ENCODE measurements around the gene SGO2. TPM values are rescaled to one million over a fixed set of nuclear protein-coding genes. Genes with fewer than 3 reads are reported as not detected.

SGO2 gene
- total RNA-seq, 1 experiment from 2014 or later: 25.4 TPM

DNA sequence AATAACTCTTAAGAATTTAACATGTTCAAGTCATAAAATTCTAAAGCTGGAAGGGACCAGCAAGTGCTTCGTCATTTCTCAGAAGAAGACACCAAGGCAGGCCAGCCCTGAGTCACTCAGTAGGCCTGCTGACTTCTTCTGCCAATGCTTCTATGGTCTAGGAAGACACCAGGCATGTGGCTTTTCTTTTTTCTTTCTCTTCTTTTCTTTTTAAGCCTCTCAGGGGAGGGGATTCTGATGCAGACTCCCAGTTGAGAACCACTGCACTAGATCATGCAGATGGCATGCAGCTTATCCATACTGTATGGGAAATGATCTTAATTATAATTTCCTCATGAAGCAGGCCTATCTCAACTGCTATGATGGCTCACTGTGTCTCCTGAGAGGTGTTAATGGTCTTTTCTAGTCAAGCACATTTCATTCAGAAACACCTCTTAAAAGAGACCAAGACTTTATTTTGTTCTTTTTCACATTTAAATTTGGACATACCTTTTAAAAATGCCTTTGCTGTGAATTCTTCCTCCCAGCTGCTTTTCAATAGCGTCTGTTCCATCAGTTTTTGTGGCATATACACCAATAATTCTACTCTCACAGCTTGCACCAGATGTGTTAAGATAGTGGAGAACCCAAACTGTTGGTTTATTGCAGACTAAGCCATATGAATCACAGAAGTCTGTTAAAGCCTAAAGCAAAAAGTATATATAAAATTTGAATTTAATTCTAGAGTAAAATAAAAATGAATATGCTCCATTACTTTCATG, 27.4 kb upstream of the SGO2 start:
- H3K27me3 ChIP-seq (ENCODE audit: insufficient read depth, low read length): no peaks in the 10 kb centered on the region
- DNase-seq (ENCODE audit: low read depth, low spot score): no peak
- no peak for ATAC-seq
- H4K20me1 ChIP-seq (ENCODE audit: insufficient read depth): no peaks in the 10 kb centered on the region
- H3K9me2 ChIP-seq (ENCODE audit: insufficient read depth): no peaks in the 10 kb centered on the region
- H3K9me3 ChIP-seq (ENCODE audit: control insufficient read depth in 1 of 2, insufficient read depth in 1 of 2, low read depth in 1 of 2, low read length in 2 of 2): no peaks in the 10 kb centered on the region
- ChIA-PET CTCF (interaction anchor here (1.8 kb wide), 1 partner anchor 525 kb away, joined by 4 read pairs; no protein-coding TSS in a partner anchor), RAD21 (ENCODE audit: low non-redundant PET in 1 of 2, low total read pairs in 2 of 2, uncharacterized antibody in 2 of 2, unreplicated experiment in 2 of 2) (no interaction called here), POLR2A (no interaction called here)
- H2AFZ ChIP-seq (ENCODE audit: low read depth, low read length, poor library complexity, severe bottlenecking): no peak overlapping the region
- H3K27ac ChIP-seq (ENCODE audit: low read depth, low read length): no peak overlapping the region
- no peaks in the 10 kb centered on the region for H3K4me1 ChIP-seq (ENCODE audit: control insufficient read depth in 1 of 2, insufficient read depth in 2 of 2, low read length in 2 of 2)
- intact Hi-C loops (cut with micrococcal nuclease): no loop called here
- TF ChIP-seq POLR2AphosphoS5 (IDR thresholded peaks at IDR 0.05; ENCODE audit: low read depth, low read length): no peak
- TF ChIP-seq, protein P1, sequence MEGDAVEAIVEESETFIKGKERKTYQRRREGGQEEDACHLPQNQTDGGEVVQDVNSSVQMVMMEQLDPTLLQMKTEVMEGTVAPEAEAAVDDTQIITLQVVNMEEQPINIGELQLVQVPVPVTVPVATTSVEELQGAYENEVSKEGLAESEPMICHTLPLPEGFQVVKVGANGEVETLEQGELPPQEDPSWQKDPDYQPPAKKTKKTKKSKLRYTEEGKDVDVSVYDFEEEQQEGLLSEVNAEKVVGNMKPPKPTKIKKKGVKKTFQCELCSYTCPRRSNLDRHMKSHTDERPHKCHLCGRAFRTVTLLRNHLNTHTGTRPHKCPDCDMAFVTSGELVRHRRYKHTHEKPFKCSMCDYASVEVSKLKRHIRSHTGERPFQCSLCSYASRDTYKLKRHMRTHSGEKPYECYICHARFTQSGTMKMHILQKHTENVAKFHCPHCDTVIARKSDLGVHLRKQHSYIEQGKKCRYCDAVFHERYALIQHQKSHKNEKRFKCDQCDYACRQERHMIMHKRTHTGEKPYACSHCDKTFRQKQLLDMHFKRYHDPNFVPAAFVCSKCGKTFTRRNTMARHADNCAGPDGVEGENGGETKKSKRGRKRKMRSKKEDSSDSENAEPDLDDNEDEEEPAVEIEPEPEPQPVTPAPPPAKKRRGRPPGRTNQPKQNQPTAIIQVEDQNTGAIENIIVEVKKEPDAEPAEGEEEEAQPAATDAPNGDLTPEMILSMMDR (IDR thresholded peaks at IDR 0.05 in 2 of 3, conservative IDR thresholded peaks at IDR 0.05 in 1 of 3; ENCODE audit: borderline replicate concordance in 1 of 3, insufficient read depth in 1 of 3, low read depth in 2 of 3, low read length in 2 of 3): no peak
- TF ChIP-seq, protein P2, sequence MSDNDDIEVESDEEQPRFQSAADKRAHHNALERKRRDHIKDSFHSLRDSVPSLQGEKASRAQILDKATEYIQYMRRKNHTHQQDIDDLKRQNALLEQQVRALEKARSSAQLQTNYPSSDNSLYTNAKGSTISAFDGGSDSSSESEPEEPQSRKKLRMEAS (IDR thresholded peaks at IDR 0.05): no peak
- no peaks in the 10 kb centered on the region for H3K79me2 ChIP-seq (ENCODE audit: insufficient read depth, low read length)
- no peak overlapping the region for H3K4me2 ChIP-seq (ENCODE audit: low read length)
- no peak overlapping the region for H3K9ac ChIP-seq (ENCODE audit: low read length)
- no peak overlapping the region for H3K4me3 ChIP-seq (replicated peaks in 1 of 2; ENCODE audit: low read depth in 1 of 2, low read length in 2 of 2)
- H3K36me3 ChIP-seq (ENCODE audit: control insufficient read depth in 1 of 2, insufficient read depth in 2 of 2, low read length in 2 of 2): no peaks in the 10 kb centered on the region; a peak in 1 of 4 replicates
- BruUV-seq (replicated peaks): no TSS peak

GRCh38 chr2:200502196-200502595, 23.8 kb upstream of the SGO2 start:
- no TSS peak for BruUV-seq (replicated peaks)
- H3K9me3 ChIP-seq (ENCODE audit: control insufficient read depth in 1 of 2, insufficient read depth in 1 of 2, low read depth in 1 of 2, low read length in 2 of 2): no peaks in the 10 kb centered on the region
- no peak overlapping the region for H3K27ac ChIP-seq (ENCODE audit: low read depth, low read length)
- intact Hi-C loops (cut with micrococcal nuclease): no loop called here
- no peaks in the 10 kb centered on the region for H3K79me2 ChIP-seq (ENCODE audit: insufficient read depth, low read length)
- DNase-seq (ENCODE audit: low read depth, low spot score) (no peak), ATAC-seq (no peak)
- H3K27me3 ChIP-seq (ENCODE audit: insufficient read depth, low read length): no peaks in the 10 kb centered on the region
- H2AFZ ChIP-seq (ENCODE audit: low read depth, low read length, poor library complexity, severe bottlenecking): no peak overlapping the region
- no peak overlapping the region for H3K4me3 ChIP-seq (replicated peaks in 1 of 2; ENCODE audit: low read depth in 1 of 2, low read length in 2 of 2)
- POLR2A ChIA-PET: no interaction called here
- CTCF ChIA-PET: no interaction called here
- H3K36me3 ChIP-seq (ENCODE audit: control insufficient read depth in 1 of 2, insufficient read depth in 2 of 2, low read length in 2 of 2): no peaks in the 10 kb centered on the region; a peak in 1 of 4 replicates
- H3K4me1 ChIP-seq (ENCODE audit: control insufficient read depth in 1 of 2, insufficient read depth in 2 of 2, low read length in 2 of 2): no peaks in the 10 kb centered on the region
- no peaks in the 10 kb centered on the region for H4K20me1 ChIP-seq (ENCODE audit: insufficient read depth)
- RAD21 ChIA-PET (ENCODE audit: low non-redundant PET in 1 of 2, low total read pairs in 2 of 2, uncharacterized antibody in 2 of 2, unreplicated experiment in 2 of 2): no interaction called here
- no peak overlapping the region for H3K9ac ChIP-seq (ENCODE audit: low read length)
- no peaks in the 10 kb centered on the region for H3K9me2 ChIP-seq (ENCODE audit: insufficient read depth)
- H3K4me2 ChIP-seq (ENCODE audit: low read length): no peak overlapping the region
- TF ChIP-seq POLR2A (IDR thresholded peaks at IDR 0.05; ENCODE audit: borderline replicate concordance, extremely low read depth, insufficient read depth, insufficient read length) (no peak), SP1 (IDR thresholded peaks at IDR 0.05; ENCODE audit: low read depth) (no peak), ZFX (IDR thresholded peaks at IDR 0.05) (no peak), ZBTB33 (IDR thresholded peaks at IDR 0.05; ENCODE audit: extremely low read depth, insufficient replicate concordance, low read length) (no peak), JUND (IDR thresholded peaks at IDR 0.05) (no peak), POLR2AphosphoS5 (IDR thresholded peaks at IDR 0.05; ENCODE audit: low read depth, low read length) (no peak), EZH2 (IDR thresholded peaks at IDR 0.05) (no peak), CEBPB (IDR thresholded peaks at IDR 0.05; ENCODE audit: low read depth) (no peak), SIN3A (IDR thresholded peaks at IDR 0.05; ENCODE audit: low read depth) (no peak), ZNF274 (IDR thresholded peaks at IDR 0.05; ENCODE audit: low read depth, low read length) (no peak)
- TF ChIP-seq, protein P1 (IDR thresholded peaks at IDR 0.05 in 2 of 3, conservative IDR thresholded peaks at IDR 0.05 in 1 of 3; ENCODE audit: borderline replicate concordance in 1 of 3, insufficient read depth in 1 of 3, low read depth in 2 of 3, low read length in 2 of 3): no peak
- TF ChIP-seq, protein P2 (IDR thresholded peaks at IDR 0.05): no peak
